Measurements from ENCODE around the gene PLA2G4C. TPM values are rescaled to one million over a fixed set of nuclear protein-coding genes. Genes with fewer than 3 reads are reported as not detected.

The PLA2G4C gene
- total RNA-seq, 2 experiments from 2014 or later = 4.2 to 6.8 TPM

DNA sequence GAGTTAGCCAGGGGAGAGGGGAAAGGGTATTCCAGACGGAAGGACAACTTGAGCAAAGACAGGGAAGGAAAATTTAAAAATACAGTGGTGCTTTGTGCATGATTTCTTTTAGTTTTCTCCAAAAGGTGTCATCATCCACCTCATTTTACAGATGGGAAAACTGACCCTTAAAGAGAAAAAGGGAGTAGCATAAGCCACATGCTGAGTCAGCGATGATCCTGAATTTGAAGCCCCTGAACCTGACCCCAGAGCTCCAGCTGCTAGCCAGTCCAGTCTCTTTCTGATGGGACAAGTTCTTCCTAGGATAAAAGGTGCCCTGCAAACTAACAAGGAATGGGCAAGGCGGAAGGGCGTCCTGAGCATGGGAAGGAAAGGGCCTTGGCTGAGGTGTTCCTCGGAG, 77.0 kb downstream of the PLA2G4C start:
- Mint-ChIP-seq H3K36me3 (ENCODE audit: low read depth) (peaks cover 2% of the 10 kb centered on the region), H3K27me3 (peaks cover 10% of the 10 kb centered on the region), H3K4me3 (no peak overlapping the region), H3K27ac (no peak overlapping the region), H3K9me3 (peaks cover 7% of the 10 kb centered on the region), H3K4me1 (ENCODE audit: low read depth) (no peaks in the 10 kb centered on the region)
- ATAC-seq (no peak), DNase-seq (no peak)
- TF ChIP-seq, protein P1, sequence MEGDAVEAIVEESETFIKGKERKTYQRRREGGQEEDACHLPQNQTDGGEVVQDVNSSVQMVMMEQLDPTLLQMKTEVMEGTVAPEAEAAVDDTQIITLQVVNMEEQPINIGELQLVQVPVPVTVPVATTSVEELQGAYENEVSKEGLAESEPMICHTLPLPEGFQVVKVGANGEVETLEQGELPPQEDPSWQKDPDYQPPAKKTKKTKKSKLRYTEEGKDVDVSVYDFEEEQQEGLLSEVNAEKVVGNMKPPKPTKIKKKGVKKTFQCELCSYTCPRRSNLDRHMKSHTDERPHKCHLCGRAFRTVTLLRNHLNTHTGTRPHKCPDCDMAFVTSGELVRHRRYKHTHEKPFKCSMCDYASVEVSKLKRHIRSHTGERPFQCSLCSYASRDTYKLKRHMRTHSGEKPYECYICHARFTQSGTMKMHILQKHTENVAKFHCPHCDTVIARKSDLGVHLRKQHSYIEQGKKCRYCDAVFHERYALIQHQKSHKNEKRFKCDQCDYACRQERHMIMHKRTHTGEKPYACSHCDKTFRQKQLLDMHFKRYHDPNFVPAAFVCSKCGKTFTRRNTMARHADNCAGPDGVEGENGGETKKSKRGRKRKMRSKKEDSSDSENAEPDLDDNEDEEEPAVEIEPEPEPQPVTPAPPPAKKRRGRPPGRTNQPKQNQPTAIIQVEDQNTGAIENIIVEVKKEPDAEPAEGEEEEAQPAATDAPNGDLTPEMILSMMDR (IDR thresholded peaks at IDR 0.05) = no peak
- POLR2A ChIA-PET = no interaction called here
- CTCF ChIA-PET = interaction anchor here (1.3 kb wide), 1 partner anchor 119 kb away, joined by 3 read pairs; no protein-coding TSS in a partner anchor
- intact Hi-C loops (cut with micrococcal nuclease) = no loop called here

DNA sequence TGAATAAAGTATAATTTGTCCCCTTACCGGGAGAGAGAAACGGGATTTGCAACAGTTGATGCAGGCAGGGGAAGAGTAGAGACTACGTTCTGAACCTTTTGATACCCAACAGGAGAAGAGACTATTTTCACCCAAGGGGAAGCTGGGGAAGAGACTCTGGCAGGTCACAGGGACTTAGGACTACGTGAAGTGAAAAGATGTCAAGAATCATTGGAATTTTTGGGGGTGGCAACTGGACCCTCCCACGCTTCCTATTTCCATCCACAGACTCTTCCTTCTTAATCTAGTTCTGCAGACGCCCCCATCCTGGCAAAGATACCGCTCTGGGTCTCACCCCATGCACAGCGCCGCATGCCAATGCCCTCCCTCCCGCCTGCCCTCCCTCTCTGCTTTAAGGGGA, 80.5 kb downstream of the PLA2G4C start:
- intact Hi-C loops (cut with micrococcal nuclease) = no loop called here

DNA sequence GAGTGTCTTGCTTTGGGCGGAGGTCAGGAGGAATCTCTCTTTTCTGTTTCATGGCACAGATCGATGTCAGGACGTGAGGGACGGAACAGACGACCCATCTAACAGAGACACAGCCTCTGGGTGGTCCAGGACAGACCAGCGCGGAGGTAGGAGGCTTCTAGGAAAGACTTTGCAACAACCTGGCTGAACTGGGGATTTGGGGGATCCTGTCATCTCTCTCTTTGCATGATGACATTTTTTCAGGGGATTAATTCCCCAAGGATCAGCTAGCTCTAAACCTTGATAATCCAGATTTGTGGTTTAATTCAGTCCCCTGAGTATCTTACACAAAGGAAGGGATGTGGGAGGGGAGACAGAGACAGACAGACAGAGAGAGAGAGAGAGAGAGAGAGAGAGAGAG, 81.2 kb downstream of the PLA2G4C start:
- Mint-ChIP-seq H3K27me3 (peaks cover 18% of the 10 kb centered on the region), H3K36me3 (ENCODE audit: low read depth) (no peaks in the 10 kb centered on the region), H3K27ac (no peak overlapping the region), H3K4me3 (no peak overlapping the region), H3K9me3 (no peaks in the 10 kb centered on the region), H3K4me1 (ENCODE audit: low read depth) (no peaks in the 10 kb centered on the region)
- ATAC-seq (no peak), DNase-seq (no peak)
- CTCF ChIA-PET = interaction anchor here (1.0 kb wide), 1 partner anchor 74 kb away, joined by 3 read pairs; no protein-coding TSS in a partner anchor
- TF ChIP-seq, protein P1 (IDR thresholded peaks at IDR 0.05) = no peak
- POLR2A ChIA-PET = no interaction called here
- intact Hi-C loops (cut with micrococcal nuclease) = no loop called here

More for the DNA sequence above, 80.5 kb downstream of the PLA2G4C start:
- H3K4me1 Mint-ChIP-seq (ENCODE audit: low read depth) = no peaks in the 10 kb centered on the region
- CTCF ChIA-PET = interaction anchor here (1.0 kb wide), 1 partner anchor 73 kb away, joined by 3 read pairs; no protein-coding TSS in a partner anchor
- no peaks in the 10 kb centered on the region for H3K36me3 Mint-ChIP-seq (ENCODE audit: low read depth)
- H3K27ac Mint-ChIP-seq = no peak overlapping the region
- DNase-seq (no peak), ATAC-seq (no peak)
- peaks cover 18% of the 10 kb centered on the region for H3K27me3 Mint-ChIP-seq
- H3K9me3 Mint-ChIP-seq = no peaks in the 10 kb centered on the region
- POLR2A ChIA-PET = no interaction called here
- TF ChIP-seq, protein P1 (IDR thresholded peaks at IDR 0.05) = no peak
- no peak overlapping the region for H3K4me3 Mint-ChIP-seq

DNA sequence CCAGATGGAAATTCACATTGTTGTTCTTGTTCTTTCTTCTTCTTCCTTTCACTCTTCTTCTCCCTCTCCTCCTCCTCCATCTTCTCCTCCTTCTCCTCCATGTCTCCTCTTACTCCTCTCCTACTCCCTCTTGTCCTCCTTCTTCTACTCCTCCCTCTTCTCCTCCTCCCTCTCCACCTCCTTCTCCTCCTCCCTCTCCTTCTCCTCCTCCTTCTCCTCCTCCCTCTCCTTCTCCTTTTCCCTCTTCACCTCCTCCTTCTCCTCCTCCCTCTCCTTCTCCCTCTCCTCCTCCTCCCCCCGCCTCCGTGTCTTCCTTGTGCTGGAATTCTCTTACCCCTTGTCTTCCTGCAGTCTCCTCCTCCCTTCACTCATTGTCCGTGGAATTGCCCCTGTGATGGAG, 85.1 kb downstream of the PLA2G4C start:
- Mint-ChIP-seq H3K4me3 (no peak overlapping the region), H3K9me3 (no peaks in the 10 kb centered on the region), H3K36me3 (ENCODE audit: low read depth) (no peaks in the 10 kb centered on the region), H3K27me3 (peaks cover 17% of the 10 kb centered on the region), H3K4me1 (ENCODE audit: low read depth) (no peaks in the 10 kb centered on the region), H3K27ac (no peak overlapping the region)
- TF ChIP-seq, protein P1 (IDR thresholded peaks at IDR 0.05) = no peak
- ChIA-PET POLR2A (no interaction called here), CTCF (no interaction called here)
- intact Hi-C loops (cut with micrococcal nuclease) = no loop called here
- DNase-seq (no peak), ATAC-seq (no peak)

DNA sequence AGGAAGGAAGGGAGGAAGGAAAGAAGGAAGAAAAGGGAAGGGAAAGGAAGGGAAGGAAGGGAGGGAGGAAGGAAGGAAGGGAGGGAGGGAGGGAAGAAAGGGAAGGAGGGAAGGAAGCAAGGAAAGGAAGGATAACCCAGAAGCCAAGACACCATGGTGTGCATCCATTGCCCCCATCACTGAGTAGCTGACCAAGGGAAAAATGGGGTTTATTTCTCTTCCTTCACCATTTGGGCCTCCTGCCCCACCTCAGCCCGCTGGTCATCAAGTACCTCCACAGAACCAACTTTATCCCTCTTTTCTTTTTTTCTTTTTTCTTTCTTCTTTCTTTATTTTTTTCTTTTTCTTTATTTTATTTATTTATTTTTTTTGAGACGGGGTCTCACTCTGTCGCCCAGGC, 87.1 kb downstream of the PLA2G4C start:
- DNase-seq (no peak), ATAC-seq (no peak)
- H3K9me3 Mint-ChIP-seq = no peaks in the 10 kb centered on the region
- TF ChIP-seq, protein P1 (IDR thresholded peaks at IDR 0.05) = no peak
- no peak overlapping the region for H3K27ac Mint-ChIP-seq
- H3K36me3 Mint-ChIP-seq (ENCODE audit: low read depth) = no peaks in the 10 kb centered on the region
- ChIA-PET POLR2A (no interaction called here), CTCF (no interaction called here)
- intact Hi-C loops (cut with micrococcal nuclease) = no loop called here
- H3K4me1 Mint-ChIP-seq (ENCODE audit: low read depth) = no peaks in the 10 kb centered on the region
- H3K4me3 Mint-ChIP-seq = no peak overlapping the region
- H3K27me3 Mint-ChIP-seq = peaks cover 20% of the 10 kb centered on the region

All from activated CD8-positive, alpha-beta T cell treated with anti-CD3 and anti-CD28 coated beads for 36 hours (primary cell).